ENCODE data around the gene CYB5R4.

Gene CYB5R4

DNA sequence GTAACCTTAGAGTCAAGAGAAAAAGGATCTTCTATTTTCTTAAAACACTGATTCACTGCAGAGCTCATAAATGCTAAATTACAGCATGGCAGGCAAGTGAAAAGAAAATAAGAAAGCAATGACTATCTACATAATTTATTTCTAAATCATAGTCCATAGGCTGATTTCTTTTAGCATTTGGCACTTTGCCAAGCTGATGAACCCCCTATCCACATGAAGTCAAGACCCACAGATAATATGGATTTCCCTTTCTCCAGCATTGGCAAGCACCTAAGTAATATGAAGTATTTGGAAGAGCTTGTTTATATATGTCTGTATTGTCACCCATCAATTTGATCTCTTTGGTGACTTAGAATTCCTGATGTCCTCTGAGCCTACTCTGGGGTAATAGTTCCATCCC lies 126.2 kb downstream of the CYB5R4 start:
- DNase-seq (ENCODE audit: low spot score) = no peak

- DNase-seq (ENCODE audit: low spot score) = no peak
Measured at GRCh38 chr6:83998021-83998584, 138.6 kb downstream of the CYB5R4 start.

- no peak for DNase-seq (ENCODE audit: low spot score)
Measured at GRCh38 chr6:84001119-84001518, 141.6 kb downstream of the CYB5R4 start.

DNA sequence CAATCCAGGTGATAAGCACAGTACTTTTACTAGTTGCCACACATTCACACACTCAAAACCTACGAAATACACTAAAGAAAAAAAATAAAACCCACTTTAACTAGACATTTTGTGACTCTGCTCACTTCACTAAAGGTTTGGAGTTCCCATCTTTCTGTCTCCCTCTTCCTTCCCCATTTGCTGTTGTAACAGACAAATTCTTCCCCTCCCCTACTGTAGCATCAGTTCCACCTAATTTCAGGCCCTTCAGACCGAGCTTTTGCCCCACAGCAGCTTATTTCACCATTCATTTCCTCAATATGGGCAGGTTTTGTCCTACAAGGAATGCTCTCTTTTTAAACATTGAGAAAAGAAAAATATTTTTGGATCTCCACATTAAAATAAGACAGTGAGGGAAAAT lies 142.7 kb downstream of the CYB5R4 start:
- DNase-seq (ENCODE audit: low spot score) = no peak

GRCh38 chr6:84003131-84003530 lies 143.6 kb downstream of the CYB5R4 start:
- DNase-seq (ENCODE audit: low spot score) = no peak

GRCh38 chr6:84003654-84004053 lies 144.2 kb downstream of the CYB5R4 start:
- DNase-seq (ENCODE audit: low spot score) = no peak

GRCh38 chr6:84007871-84008270 lies 148.4 kb downstream of the CYB5R4 start:
- DNase-seq (ENCODE audit: low spot score) = no peak

DNA sequence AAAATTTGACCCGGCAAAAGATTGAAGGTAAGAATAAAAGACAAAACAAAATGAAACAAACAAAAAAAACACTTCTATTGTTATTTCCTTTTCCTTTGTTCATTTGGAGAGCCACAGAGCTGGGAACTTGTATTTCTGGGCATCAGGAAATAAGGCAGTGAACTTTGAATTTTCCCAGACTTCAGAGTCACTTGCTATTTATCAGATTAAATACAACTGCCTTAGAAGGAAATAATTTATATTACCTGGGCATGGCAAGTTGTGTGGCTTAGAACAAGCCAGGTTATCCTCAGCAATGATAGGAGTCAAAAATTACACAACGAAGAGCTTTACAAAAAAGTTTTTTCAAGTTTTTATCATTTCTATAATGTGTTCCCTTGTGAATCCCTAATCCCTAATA lies 153.9 kb downstream of the CYB5R4 start:
- no peak for DNase-seq (ENCODE audit: low spot score)

DNA sequence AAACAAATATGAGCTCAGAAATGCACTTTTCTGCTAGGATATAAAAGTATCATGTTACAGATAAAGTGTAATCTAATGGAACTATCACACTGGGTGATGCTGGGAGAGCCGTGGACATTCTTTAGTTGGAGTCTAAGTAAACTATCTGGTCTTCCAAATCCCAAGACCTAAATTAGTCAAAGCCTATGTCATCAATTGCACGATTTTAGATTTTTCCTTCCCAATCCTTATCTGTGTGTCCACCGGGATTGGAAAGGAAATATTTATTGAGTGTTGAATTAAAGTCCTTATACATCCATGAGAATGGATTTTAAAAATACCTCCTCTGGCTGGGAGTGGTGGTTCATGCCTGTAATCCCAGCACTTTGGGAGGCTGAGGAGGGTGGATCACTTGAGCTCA lies 154.4 kb downstream of the CYB5R4 start:
- no peak for DNase-seq (ENCODE audit: low spot score)

DNA sequence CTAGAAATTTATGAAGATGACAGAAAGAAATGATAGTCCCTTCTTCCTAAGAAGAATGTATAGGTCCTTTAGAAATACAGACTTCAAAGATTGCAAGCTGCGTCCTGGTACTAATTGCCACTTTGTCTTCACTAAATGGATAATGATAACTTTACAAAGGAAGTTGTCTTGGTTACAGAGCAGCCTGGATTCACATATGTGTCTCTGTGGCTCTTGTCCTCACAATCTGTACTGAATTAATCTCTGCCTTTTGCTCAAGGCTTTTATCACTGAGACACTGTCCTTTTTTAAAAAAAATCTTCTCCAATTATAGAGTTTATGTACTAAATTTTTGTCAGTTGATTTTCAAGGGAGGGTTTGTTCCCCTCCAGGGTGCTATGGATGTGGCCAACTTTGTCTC lies 156.5 kb downstream of the CYB5R4 start:
- DNase-seq (ENCODE audit: low spot score) = no peak

Data from D341Med (cell line).